Retinal pigment epithelial cell (primary cell): ENCODE data around the gene KRT3.

Source experiments
- DNase-seq: peaks from one replicate; pipeline ENCODE4 v3.0.0-alpha.2; 2010; ENCODE audit warnings: low read depth
- H3K4me3 ChIP-seq: 2 replicates; pipeline ENCODE4 v1.5.1; 2011; ENCODE audit warnings: mild to moderate bottlenecking, low read length, control low read depth, moderate library complexity
- TF ChIP-seq, protein P1 (sequence below): conservative IDR thresholded peaks from 2 replicates; pipeline ENCODE4 v1.5.1; 2011; ENCODE audit warnings: low read depth, low read length, control low read depth, inconsistent platforms

The KRT3 gene

DNA sequence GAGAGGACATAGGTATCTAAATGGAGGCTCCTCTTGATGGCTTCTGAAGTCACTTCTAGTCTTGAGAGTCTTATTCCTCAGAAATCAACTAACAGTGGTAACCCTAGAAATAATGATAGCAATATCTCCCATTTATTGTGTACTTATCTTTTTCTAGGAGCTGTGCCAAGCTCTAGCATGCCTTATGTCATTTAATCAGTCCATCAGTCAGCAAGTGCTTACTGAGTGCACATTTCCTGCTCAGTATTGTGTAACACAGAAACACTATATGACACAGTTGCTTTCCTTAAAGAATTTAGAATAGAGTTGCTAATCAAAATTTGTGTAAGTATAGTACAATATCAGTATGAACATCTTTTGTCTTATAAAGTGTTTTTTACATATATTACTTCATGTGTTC is 55.3 kb downstream of the KRT3 start:
- no peak for DNase-seq
- TF ChIP-seq, protein P1, sequence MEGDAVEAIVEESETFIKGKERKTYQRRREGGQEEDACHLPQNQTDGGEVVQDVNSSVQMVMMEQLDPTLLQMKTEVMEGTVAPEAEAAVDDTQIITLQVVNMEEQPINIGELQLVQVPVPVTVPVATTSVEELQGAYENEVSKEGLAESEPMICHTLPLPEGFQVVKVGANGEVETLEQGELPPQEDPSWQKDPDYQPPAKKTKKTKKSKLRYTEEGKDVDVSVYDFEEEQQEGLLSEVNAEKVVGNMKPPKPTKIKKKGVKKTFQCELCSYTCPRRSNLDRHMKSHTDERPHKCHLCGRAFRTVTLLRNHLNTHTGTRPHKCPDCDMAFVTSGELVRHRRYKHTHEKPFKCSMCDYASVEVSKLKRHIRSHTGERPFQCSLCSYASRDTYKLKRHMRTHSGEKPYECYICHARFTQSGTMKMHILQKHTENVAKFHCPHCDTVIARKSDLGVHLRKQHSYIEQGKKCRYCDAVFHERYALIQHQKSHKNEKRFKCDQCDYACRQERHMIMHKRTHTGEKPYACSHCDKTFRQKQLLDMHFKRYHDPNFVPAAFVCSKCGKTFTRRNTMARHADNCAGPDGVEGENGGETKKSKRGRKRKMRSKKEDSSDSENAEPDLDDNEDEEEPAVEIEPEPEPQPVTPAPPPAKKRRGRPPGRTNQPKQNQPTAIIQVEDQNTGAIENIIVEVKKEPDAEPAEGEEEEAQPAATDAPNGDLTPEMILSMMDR = no peak
- H3K4me3 ChIP-seq = no peak overlapping the region

DNA sequence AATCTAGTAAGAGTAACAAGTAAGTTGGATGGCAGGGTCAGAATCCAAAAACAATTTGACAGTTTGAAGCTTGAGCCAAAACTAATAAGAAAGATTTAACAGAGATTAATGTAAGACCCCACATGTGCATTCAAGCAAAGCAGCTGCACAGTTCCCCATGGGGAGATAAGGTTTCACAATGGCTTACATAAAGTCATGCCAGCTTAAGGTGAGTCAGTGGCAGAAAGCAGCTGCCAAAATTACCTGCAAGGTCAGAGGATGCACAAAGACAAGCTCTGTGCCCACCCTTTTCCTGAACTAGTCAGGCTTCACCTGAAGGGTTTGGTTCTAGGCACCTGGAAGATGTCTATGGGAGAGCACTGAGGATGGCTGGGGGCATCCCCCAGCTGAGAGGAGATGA is 56.0 kb downstream of the KRT3 start:
- TF ChIP-seq, protein P1 = no peak
- no peak overlapping the region for H3K4me3 ChIP-seq
- DNase-seq = no peak
